CD4-positive, alpha-beta T cell treated with Interleukin-6 for 4 hours (primary cell): Measurements from ENCODE around the gene ANAPC7.
"Not testable (repeated sequence)": the region's sequence is repeated elsewhere in the genome, so short reads cannot be mapped to it uniquely, and the experiment has no call there.

Experiments
- DNase-seq: peaks from one replicate; pipeline ENCODE4 v3.0.0-alpha.2; 2020; ENCODE audit warnings: mixed read lengths

Gene ANAPC7

GRCh38 chr12:110345963-110346362 lies 57.5 kb downstream of the ANAPC7 start:
- no peak for DNase-seq

- no peak for DNase-seq
Measured at GRCh38 chr12:110345176-110345661, 58.3 kb downstream of the ANAPC7 start.

GRCh38 chr12:110344657-110345056 lies 58.9 kb downstream of the ANAPC7 start:
- DNase-seq = no peak

- DNase-seq = no peak
Measured at GRCh38 chr12:110343736-110344555, 59.6 kb downstream of the ANAPC7 start.

- DNase-seq = no peak
Measured at GRCh38 chr12:110343114-110343513, 60.4 kb downstream of the ANAPC7 start.

- no peak for DNase-seq
Measured at GRCh38 chr12:110342157-110342556, 61.4 kb downstream of the ANAPC7 start.

- no peak for DNase-seq
Measured at GRCh38 chr12:110340706-110341105, 62.8 kb downstream of the ANAPC7 start.

GRCh38 chr12:110340261-110340660 lies 63.2 kb downstream of the ANAPC7 start:
- not testable (repeated sequence) for DNase-seq

- DNase-seq = no peak
Measured at GRCh38 chr12:110339184-110339952, 64.1 kb downstream of the ANAPC7 start.

- DNase-seq = no peak
Measured at GRCh38 chr12:110338754-110339153, 64.8 kb downstream of the ANAPC7 start.

- DNase-seq = no peak
Measured at GRCh38 chr12:110337912-110338710, 65.4 kb downstream of the ANAPC7 start.

GRCh38 chr12:110335481-110336045 lies 67.9 kb downstream of the ANAPC7 start:
- DNase-seq = no peak

GRCh38 chr12:110333201-110333600 lies 70.3 kb downstream of the ANAPC7 start:
- no peak for DNase-seq

GRCh38 chr12:110330544-110330943 lies 73.0 kb downstream of the ANAPC7 start:
- no peak for DNase-seq

- DNase-seq = no peak
Measured at GRCh38 chr12:110330124-110330523, 73.4 kb downstream of the ANAPC7 start.

- DNase-seq = no peak
Measured at GRCh38 chr12:110329710-110330109, 73.8 kb downstream of the ANAPC7 start.
